Cardiac fibroblast (primary cell): ENCODE results near the gene CEACAM1.
"Not testable (repeated sequence)": the region's sequence is repeated elsewhere in the genome, so short reads cannot be mapped to it uniquely, and the experiment has no call there.

Source experiments
- DNase-seq, 2 donors: peaks; one replicate each; pipeline versions ENCODE4 v3.0.0 to v3.0.0-alpha.2; 2010; ENCODE audit warnings: low read depth in 2 of 2
- H3K4me3 ChIP-seq, 2 donors: replicated peaks in 1 of 2; 1 replicate in 1 of 2; 2 replicates in 1 of 2; pipeline ENCODE4 v1.5.1; 2011; ENCODE audit warnings: low read depth in 2 of 2, low read length in 2 of 2, mild to moderate bottlenecking in 2 of 2, moderate library complexity in 1 of 2
- CTCF ChIP-seq: IDR thresholded peaks from one replicate; pipeline ENCODE4 v1.5.1; 2011; ENCODE audit warnings: low read depth, mild to moderate bottlenecking, low read length, inconsistent platforms

Gene CEACAM1

DNA sequence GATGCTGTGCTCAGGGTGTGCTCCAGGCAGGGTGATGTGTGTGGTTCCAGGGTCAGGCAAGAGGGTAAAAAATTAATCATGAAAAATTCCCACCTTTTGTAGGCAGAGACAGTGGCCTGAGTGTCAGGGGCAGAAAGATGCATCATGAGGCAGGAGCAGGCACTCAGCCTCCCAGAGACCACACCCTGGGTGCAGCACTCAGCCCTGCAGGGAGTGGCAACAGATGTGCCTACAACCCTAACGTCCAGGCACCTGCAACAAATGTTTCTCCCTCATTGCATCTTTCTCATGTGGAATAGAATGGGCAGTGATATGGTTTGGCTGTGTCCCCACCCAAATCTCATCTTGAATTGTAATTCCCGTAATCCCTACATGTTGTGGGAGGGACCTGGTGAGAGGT lies 19.6 kb upstream of the CEACAM1 start:
- no peak for TF ChIP-seq CTCF
- no peak for DNase-seq
- H3K4me3 ChIP-seq, result no peak overlapping the region

DNA sequence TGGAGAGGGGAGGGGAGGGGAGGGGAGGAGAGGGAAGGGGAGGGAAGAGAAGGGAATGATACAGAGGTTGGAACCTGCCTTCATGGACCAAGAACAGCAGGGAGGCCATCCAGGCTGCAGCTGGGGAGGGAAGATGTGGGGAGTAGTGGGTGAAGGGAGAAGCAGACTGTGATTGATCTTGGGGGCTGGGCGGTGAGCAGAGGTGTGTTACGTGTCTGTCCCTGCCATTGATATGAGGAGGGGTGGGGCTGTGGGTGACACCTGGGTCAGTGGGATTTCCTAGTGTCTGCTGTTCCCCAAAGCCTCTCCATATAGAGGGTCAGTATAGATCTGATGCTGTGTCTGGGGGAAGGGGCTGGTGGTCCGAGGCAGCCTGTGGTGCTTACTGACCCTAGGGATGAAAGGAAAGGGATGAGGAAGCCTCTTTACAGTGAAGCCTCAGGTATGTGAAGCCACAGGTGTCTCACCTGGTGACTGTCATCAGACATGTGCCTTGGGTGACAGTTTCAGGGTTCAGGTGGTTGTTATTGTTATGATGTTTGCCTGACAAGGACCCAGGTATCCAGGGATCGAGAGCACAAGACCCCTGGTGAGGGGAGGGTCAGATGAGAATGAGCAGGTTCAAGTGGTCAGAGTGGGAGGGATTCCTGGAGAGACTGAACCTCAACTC lies 18.7 kb upstream of the CEACAM1 start:
- no peak overlapping the region for H3K4me3 ChIP-seq
- TF ChIP-seq CTCF, result no peak
- no peak for DNase-seq

- DNase-seq, result no peak
- H3K4me3 ChIP-seq, result no peak overlapping the region
- TF ChIP-seq CTCF, result no peak
These were observed 15.9 kb upstream of the CEACAM1 start for GRCh38 chr19:42544146-42544545.

GRCh38 chr19:42542791-42543190 lies 14.5 kb upstream of the CEACAM1 start:
- no peak overlapping the region for H3K4me3 ChIP-seq
- TF ChIP-seq CTCF, result no peak
- DNase-seq, result no peak

DNA sequence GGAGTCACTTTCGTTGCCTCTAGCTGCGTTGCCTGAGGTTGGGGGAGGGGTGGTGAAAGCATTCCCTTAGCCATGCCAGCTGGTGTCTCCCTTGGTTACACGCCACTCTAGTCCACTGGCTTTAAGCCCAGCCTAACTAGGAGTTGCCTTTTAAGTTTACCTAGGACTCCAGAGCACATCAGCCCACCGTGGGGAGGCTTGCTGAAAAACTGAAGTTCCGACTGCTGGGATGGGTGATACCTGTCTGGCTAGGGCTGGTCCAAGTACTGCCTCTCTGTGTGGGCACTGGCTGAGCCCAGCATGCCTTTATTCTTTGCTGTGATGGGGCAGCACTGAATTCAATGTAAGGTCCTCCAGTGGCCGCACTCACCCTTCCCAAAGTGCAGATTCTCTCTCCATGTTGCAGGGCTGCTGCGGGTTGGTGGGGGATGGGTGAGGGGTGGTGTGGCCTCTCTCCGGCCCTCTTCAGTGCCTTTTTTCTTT lies 11.8 kb upstream of the CEACAM1 start:
- TF ChIP-seq CTCF, result no peak
- DNase-seq, result peak in 1 of 2 donors; percentile 31
- no peak overlapping the region for H3K4me3 ChIP-seq

DNA sequence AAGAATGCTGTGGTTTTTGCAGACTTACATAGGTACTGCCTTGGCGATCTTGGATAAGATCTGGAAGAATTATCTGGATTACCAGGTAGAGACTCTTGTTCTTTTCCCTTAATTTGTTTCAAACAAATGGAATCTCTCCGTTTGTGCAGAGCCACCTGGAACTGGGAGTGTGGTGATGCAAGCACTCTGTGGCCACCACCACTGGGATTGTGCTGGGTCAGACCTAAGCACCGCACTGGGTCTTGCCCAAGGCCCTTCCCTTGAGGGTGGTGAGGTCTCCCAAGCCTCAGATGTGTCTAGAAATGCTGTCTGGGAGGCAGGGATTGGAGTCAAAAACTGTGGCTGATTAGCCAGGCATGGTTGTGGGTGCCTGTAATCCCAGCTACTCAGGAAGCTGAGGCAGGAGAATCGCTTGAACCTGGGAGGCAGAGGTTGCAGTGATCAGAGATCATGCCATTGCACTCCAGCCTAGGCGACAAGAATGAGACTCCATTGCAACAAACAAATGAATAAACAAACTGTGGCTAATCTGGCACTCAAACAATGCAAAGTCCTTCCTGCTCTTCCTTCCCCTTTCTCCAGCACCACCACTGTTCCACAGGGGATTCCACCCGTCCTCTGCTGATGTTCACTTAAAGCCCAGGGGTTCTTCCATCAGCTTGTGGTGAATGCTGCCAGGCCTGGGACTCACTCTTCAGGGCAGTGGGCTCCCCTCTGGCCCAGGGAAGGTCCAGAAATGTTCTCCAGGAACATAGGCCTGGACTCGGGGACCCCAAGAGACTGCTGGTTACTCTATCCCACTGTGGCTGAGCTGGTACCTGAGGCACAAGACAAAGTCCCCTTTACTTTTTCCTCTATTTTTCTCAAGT lies 10.8 kb upstream of the CEACAM1 start:
- DNase-seq, result no peak
- no peak overlapping the region for H3K4me3 ChIP-seq
- TF ChIP-seq CTCF, result no peak

DNA sequence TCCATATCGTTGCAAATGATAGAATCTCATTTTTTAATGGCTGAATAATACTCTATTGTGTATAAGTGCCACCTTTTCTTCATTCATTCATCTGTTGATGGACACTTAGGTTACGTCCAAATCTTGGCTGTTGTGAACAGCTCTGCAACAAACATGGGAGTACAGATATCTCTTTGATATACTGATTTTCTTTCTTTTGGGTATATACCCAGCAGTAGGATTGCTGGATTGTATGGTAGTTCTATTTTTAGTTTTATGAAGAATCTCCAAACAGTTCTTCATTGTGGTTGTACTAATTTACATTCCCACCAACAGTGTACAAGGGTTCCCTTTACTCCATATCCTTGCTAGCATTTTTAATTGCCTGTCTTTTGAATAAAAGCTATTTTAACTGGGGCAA lies 7.0 kb upstream of the CEACAM1 start:
- not testable (repeated sequence) for H3K4me3 ChIP-seq, DNase-seq
